ENCODE measurements around the gene LDLRAD2.
A peak's percentile ranks its signal among the peaks of the same experiment; 100 is the strongest.

The LDLRAD2 gene

DNA sequence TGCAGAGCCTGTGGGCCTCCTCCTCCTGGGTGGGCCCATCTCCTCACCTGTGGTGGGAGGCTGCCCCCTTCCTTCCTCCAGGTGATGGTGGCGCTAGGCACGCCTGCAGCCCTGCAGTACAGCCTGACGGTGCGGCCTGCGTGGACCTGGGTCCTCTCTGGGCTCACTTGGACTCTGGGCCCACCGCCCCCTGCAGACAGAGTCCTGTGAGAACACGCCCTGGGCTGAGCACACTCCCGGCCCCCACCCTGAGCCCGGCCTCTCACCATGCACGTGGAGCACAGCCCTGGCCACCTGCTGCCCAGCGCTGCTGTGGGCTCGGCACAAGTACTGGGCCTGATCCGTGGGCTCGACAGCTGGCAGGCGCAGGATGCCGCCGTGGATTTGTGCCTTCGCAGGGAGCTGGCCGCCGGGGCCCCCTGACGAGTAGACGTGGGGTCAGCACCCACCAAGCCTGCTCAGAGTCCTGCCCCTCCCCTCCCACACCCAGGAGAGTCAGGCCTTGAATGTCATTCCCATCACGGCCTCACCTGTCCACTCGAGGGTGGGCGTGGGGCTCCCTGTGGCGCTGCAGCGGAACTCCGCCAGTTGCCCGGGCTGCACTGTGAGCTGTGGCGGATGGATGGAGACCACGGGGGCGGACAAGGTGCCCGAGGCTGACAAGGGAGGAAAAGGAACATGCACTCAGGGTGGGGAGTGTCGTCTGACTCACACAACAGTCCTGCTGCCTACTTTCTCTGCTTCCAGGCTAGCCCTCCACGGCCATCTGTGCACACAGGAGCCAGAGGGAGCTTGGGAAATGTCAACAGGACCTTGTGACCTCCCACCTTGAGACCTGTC is 43.4 kb downstream of the LDLRAD2 start:
- peaks cover 75% of the 10 kb centered on the region for H3K36me3 ChIP-seq (ENCODE audit: control insufficient read depth, insufficient read depth, low read length)

DNA sequence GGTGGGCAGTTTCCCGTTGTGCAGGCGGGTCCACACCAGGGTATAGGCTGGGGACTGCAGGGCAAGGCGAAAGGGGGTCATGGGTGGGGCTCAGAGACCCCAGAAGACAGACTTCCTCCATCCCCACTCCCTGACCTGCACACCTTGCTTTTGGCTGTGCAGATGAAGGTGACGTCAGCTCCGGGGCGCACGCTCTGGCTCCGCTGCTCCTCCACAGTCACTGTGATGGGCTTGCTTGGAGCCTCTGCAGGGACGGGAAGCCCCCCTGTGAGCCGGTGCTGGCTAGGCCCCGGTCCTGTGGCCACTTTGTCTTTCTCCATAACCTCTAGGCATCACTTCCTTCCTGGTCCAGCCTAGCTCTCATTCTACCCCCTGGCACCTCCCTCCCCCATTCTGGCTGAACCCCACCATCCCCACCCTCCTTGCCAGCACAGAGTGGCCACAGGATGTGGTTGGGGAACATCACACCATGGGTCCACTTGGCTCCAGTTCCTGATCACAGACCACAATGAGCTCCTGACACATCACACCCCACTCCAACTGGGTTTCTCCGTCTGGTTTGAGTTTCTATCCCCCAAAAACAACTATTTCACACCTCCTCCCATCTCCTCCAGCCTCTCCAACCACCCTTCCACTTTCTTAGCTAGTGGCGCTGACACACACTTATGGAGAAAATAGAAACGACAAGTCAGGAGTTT is 45.2 kb downstream of the LDLRAD2 start:
- no peaks in the 10 kb centered on the region for H3K4me1 ChIP-seq (ENCODE audit: control insufficient read depth, insufficient read depth, low read length)
- H3K9me3 ChIP-seq (ENCODE audit: control insufficient read depth, insufficient read depth, low read length) = no peaks in the 10 kb centered on the region
- no peak overlapping the region for H3K4me3 ChIP-seq (ENCODE audit: low read depth, low read length)
- peaks cover 79% of the 10 kb centered on the region for H3K36me3 ChIP-seq (ENCODE audit: control insufficient read depth, insufficient read depth, low read length)
- H3K27ac ChIP-seq (ENCODE audit: low read depth, low read length) = no peak overlapping the region
- no peaks in the 10 kb centered on the region for H3K27me3 ChIP-seq (ENCODE audit: control insufficient read depth, insufficient read depth, low read length)
- H3K9ac ChIP-seq (ENCODE audit: low read depth, low read length) = no peak overlapping the region

More for the DNA sequence above, 43.4 kb downstream of the LDLRAD2 start:
- Histone ChIP-seq H3K9me3 (ENCODE audit: control insufficient read depth, insufficient read depth, low read length) (no peaks in the 10 kb centered on the region), H3K4me3 (ENCODE audit: low read depth, low read length) (no peak overlapping the region), H3K27me3 (ENCODE audit: control insufficient read depth, insufficient read depth, low read length) (no peaks in the 10 kb centered on the region), H3K4me1 (ENCODE audit: control insufficient read depth, insufficient read depth, low read length) (no peaks in the 10 kb centered on the region), H3K9ac (ENCODE audit: low read depth, low read length) (no peak overlapping the region), H3K27ac (ENCODE audit: low read depth, low read length) (no peak overlapping the region)

DNA sequence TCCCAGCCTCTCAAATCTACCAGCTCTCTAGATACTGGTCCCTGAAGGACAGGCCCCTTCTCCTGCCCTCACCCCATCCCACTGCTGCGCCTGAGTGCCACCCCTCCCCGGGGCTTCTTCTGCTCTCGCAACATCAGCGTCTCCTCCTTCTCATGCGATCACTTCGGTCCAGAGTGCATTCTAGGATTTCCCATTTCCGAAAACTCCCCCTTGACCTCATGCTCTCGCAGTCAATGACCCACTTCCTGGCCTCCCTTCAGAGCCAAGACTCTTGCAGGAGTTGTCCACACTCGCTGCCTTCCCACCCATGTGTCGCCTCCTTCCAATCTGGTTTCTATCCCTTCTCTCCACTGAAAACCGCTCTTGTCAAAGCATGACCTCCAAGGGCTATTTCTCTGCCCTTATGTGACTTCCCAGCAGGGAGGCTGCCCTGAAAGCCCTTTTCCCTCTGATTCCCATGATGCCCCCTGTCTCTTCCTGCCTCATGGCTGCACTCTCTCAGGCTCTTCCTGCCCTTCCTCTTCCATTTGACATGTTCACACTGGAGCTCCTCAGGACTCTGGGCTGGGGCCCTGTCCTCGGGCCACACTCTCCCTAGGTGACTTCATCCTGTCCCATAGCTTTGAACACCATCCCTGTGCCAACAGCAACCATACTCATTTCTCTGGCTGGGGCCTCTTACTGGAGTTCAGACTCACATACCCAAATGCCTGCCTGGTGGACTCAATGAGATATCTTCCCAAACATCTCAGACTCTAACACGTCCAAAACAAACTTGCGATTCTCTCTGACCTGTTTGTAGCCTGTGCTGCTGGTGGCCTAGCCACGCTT is 46.0 kb downstream of the LDLRAD2 start:
- no peak overlapping the region for H3K4me3 ChIP-seq (ENCODE audit: low read depth, low read length)
- H3K4me1 ChIP-seq (ENCODE audit: control insufficient read depth, insufficient read depth, low read length) = no peaks in the 10 kb centered on the region
- H3K27me3 ChIP-seq (ENCODE audit: control insufficient read depth, insufficient read depth, low read length) = no peaks in the 10 kb centered on the region
- no peak overlapping the region for H3K27ac ChIP-seq (ENCODE audit: low read depth, low read length)
- peaks cover 72% of the 10 kb centered on the region for H3K36me3 ChIP-seq (ENCODE audit: control insufficient read depth, insufficient read depth, low read length)
- H3K9me3 ChIP-seq (ENCODE audit: control insufficient read depth, insufficient read depth, low read length) = no peaks in the 10 kb centered on the region
- H3K9ac ChIP-seq (ENCODE audit: low read depth, low read length) = no peak overlapping the region

DNA sequence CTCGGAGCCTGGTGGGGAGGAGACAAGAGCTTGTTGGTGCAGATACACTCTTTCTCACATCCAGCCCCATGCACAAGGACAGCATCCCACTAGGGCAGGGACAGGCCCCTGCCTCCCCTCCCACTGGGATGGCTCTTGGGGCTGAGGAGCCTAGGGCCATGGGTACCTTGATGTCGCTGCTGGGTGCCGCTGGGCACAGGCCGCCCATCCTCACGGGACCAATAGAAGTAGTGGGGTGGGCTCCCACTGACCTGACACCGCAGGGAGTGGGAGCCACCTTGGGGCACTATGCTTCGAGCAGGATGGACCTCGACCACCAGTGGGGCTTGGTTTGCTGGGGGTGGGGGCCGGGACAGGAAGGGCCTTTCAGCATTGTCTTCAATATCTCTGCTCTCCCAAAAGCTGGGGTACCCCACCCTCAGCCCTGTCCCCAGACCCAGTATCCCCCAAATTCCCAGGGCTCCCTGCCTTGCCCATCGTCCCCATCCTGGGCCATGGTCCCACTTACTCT is 47.7 kb downstream of the LDLRAD2 start:
- H3K36me3 ChIP-seq (ENCODE audit: control insufficient read depth, insufficient read depth, low read length) = peaks cover 66% of the 10 kb centered on the region

DNA sequence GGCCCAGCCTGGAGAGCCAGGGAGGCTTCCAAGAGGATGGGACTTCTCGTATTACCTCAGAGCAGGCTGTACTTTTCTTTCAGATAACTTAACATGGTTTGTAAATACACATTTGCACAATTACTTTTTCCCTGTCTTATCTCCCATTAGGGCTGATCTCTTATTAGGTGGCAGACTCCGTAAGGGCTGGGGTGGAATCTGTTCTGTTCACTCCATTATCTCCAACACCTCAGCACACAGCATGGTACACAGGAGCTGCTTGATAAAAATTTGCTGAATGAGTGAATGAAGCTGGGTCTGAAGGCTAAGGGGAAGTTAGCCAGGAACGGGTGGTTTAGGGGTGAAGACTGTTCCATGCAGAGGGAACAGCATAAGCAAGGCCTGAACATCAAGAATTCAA is 48.9 kb downstream of the LDLRAD2 start:
- H3K9ac ChIP-seq (ENCODE audit: low read depth, low read length) = no peak overlapping the region
- H3K27ac ChIP-seq (ENCODE audit: low read depth, low read length) = no peak overlapping the region
- no peak overlapping the region for H3K4me3 ChIP-seq (ENCODE audit: low read depth, low read length)
- H3K9me3 ChIP-seq (ENCODE audit: control insufficient read depth, insufficient read depth, low read length) = no peaks in the 10 kb centered on the region
- peaks cover 65% of the 10 kb centered on the region for H3K36me3 ChIP-seq (ENCODE audit: control insufficient read depth, insufficient read depth, low read length)
- H3K4me1 ChIP-seq (ENCODE audit: control insufficient read depth, insufficient read depth, low read length) = peaks cover 7% of the 10 kb centered on the region
- H3K27me3 ChIP-seq (ENCODE audit: control insufficient read depth, insufficient read depth, low read length) = no peaks in the 10 kb centered on the region

More for the DNA sequence above, 47.7 kb downstream of the LDLRAD2 start:
- Histone ChIP-seq H3K4me3 (ENCODE audit: low read depth, low read length) (no peak overlapping the region), H3K9me3 (ENCODE audit: control insufficient read depth, insufficient read depth, low read length) (no peaks in the 10 kb centered on the region), H3K27me3 (ENCODE audit: control insufficient read depth, insufficient read depth, low read length) (no peaks in the 10 kb centered on the region), H3K9ac (ENCODE audit: low read depth, low read length) (no peak overlapping the region), H3K4me1 (ENCODE audit: control insufficient read depth, insufficient read depth, low read length) (no peaks in the 10 kb centered on the region), H3K27ac (ENCODE audit: low read depth, low read length) (no peak overlapping the region)

DNA sequence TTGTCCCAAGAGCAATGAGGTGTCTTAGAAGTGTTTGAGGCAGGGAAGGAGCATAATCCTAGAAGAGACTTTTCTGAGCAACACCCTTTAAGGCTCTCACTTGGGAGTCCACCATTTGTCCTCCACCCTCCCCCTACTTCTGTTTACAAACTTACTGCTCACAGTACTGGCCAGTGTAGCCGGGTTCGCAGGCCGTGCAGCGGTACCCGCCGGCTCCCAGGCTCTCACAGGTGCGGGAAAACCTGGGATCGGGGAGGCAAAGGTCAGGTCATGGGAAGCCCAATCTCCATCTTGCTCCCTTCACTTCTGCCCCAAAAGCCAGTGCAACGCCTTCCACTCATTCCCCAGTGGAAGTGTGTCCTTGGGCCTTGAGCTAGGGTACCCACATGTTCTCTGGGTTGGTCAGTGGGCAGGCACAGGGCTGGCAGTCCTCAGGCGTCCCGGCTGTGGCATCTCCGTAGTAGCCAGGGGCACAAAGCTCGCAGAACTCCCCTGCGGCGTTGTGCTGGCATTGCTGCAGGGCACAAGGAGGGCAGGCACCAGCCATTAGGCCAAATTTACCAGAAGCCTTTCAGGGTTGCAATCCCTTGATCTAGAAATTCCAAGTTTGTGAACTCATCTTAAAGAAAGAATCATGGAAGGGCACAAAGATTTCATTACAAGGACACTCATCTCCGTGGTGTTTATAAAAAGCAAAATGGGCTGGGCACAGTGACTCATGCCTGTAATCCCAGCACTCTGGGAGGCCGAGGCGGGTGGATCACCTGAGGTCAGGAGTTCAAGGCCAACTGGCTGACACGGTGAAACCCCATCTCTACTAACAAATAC is 49.8 kb downstream of the LDLRAD2 start:
- H3K9ac ChIP-seq (ENCODE audit: low read depth, low read length) = no peak overlapping the region
- peaks cover 14% of the 10 kb centered on the region for H3K4me1 ChIP-seq (ENCODE audit: control insufficient read depth, insufficient read depth, low read length)
- H3K4me3 ChIP-seq (ENCODE audit: low read depth, low read length) = no peak overlapping the region
- H3K27me3 ChIP-seq (ENCODE audit: control insufficient read depth, insufficient read depth, low read length) = no peaks in the 10 kb centered on the region
- H3K9me3 ChIP-seq (ENCODE audit: control insufficient read depth, insufficient read depth, low read length) = no peaks in the 10 kb centered on the region
- H3K36me3 ChIP-seq (ENCODE audit: control insufficient read depth, insufficient read depth, low read length) = peaks cover 58% of the 10 kb centered on the region
- H3K27ac ChIP-seq (ENCODE audit: low read depth, low read length) = no peak overlapping the region

DNA sequence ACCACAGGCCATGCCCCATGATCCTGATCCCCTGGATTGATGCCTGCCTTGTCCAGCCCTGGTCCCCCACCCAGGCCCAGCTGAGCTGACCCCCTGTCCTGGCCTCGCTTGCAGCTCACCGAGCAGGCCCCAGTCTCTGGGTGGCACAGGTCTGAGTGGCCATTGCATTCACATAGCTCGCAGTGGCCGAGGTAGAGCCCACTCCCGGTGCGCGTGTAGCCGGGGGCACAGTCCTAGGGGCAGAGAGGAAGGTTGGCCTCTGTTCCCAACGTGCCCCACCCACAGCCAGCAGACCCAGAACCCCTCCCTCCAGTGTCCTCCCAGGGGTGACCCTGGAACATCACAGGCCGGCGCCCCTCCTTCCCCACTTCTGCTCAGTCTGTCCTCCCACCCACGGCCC is 51.9 kb downstream of the LDLRAD2 start:
- Histone ChIP-seq H3K4me3 (ENCODE audit: low read depth, low read length) (no peak overlapping the region), H3K9ac (ENCODE audit: low read depth, low read length) (no peak overlapping the region), H3K27ac (ENCODE audit: low read depth, low read length) (no peak overlapping the region), H3K27me3 (ENCODE audit: control insufficient read depth, insufficient read depth, low read length) (no peaks in the 10 kb centered on the region), H3K9me3 (ENCODE audit: control insufficient read depth, insufficient read depth, low read length) (no peaks in the 10 kb centered on the region), H3K4me1 (ENCODE audit: control insufficient read depth, insufficient read depth, low read length) (peaks cover 14% of the 10 kb centered on the region), H3K36me3 (ENCODE audit: control insufficient read depth, insufficient read depth, low read length) (peaks cover 48% of the 10 kb centered on the region)

DNA sequence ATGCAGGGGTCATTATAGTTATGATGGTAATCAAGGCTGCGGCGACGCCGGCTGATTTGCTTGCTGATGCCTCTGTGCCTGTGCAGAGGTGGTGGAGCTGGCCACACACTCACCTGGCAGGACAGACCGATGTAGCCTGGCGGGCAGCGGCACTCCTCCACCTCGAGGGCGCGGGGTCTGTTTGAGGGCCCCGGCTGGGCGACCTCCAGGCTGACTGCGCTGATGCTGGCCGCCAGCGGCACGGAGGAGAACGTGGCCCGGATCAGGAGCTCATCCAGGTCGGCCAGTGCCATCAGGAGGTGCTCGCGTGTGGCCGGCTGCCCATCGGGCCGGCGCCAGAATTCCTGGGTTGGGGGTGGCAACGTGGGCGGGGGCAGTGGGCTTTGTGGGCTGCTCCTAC is 52.7 kb downstream of the LDLRAD2 start:
- Histone ChIP-seq H3K27ac (ENCODE audit: low read depth, low read length) (no peak overlapping the region), H3K4me1 (ENCODE audit: control insufficient read depth, insufficient read depth, low read length) (peaks cover 14% of the 10 kb centered on the region), H3K36me3 (ENCODE audit: control insufficient read depth, insufficient read depth, low read length) (peaks cover 41% of the 10 kb centered on the region), H3K9me3 (ENCODE audit: control insufficient read depth, insufficient read depth, low read length) (no peaks in the 10 kb centered on the region), H3K27me3 (ENCODE audit: control insufficient read depth, insufficient read depth, low read length) (no peaks in the 10 kb centered on the region), H3K9ac (ENCODE audit: low read depth, low read length) (no peak overlapping the region), H3K4me3 (ENCODE audit: low read depth, low read length) (no peak overlapping the region)

DNA sequence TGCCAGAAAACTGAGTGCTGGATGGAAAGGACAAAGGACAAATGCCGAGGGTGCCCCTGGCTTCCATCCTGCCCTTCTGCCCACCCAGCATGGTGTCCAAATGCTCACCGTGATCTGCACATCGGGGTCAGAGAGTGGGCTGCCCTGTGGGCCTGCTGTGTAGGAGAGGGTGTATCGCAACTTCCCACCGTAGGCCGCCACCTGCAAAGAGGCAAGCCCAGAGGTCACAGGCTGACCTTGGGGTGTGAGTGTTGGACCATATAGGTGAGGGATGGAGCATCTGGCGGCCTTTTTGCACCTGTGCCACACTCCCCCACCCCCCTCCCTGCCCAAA is 53.5 kb downstream of the LDLRAD2 start:
- Histone ChIP-seq H3K27ac (ENCODE audit: low read depth, low read length) (peak overlapping the region; percentile 57), H3K4me1 (ENCODE audit: control insufficient read depth, insufficient read depth, low read length) (peaks cover 14% of the 10 kb centered on the region), H3K27me3 (ENCODE audit: control insufficient read depth, insufficient read depth, low read length) (no peaks in the 10 kb centered on the region), H3K9me3 (ENCODE audit: control insufficient read depth, insufficient read depth, low read length) (no peaks in the 10 kb centered on the region), H3K36me3 (ENCODE audit: control insufficient read depth, insufficient read depth, low read length) (peaks cover 35% of the 10 kb centered on the region), H3K4me3 (ENCODE audit: low read depth, low read length) (no peak overlapping the region), H3K9ac (ENCODE audit: low read depth, low read length) (no peak overlapping the region)

DNA sequence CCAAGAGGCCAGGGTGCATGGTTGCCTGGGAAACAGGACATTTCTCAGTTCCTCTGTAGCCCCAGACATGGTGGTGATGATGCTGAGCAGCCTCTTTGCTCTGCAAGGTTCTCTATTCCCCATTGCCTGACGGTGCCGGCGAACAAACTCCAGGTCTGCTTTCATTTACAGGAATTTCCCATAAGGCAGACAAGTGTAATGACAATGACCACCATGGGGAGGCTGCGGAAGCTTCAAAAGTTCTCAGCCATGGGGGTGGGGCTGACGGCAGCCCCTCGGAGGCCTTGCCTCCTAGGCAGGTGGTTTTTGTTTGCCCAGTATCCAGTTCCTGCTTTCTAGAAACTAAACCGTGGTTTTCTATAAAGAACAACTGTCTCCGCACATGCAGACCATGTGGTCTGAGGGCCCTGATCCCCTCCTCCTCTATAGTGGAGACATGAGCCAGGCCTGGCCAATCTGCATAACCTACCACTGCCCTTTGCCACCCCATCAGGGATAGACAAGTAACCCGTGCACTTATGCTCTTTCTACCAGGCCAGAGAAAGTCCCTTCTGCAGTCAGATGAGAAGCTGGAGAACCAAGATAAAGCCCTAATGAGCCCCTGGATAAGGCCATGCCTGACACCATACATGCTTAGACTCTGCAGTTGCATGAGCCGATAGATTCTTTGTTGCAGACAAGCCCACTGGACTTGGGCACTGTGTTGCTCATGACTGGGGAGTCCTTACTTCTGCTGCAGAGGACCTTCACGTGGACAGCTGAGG is 54.1 kb downstream of the LDLRAD2 start:
- Histone ChIP-seq H3K4me3 (ENCODE audit: low read depth, low read length) (no peak overlapping the region), H3K4me1 (ENCODE audit: control insufficient read depth, insufficient read depth, low read length) (peaks cover 14% of the 10 kb centered on the region), H3K9me3 (ENCODE audit: control insufficient read depth, insufficient read depth, low read length) (no peaks in the 10 kb centered on the region), H3K27ac (ENCODE audit: low read depth, low read length) (peak overlapping the region; percentile 57), H3K36me3 (ENCODE audit: control insufficient read depth, insufficient read depth, low read length) (peaks cover 29% of the 10 kb centered on the region), H3K9ac (ENCODE audit: low read depth, low read length) (no peak overlapping the region), H3K27me3 (ENCODE audit: control insufficient read depth, insufficient read depth, low read length) (no peaks in the 10 kb centered on the region)

Data from HUES48 (cell line).